Fibroblast of gingiva (primary cell): ENCODE data around the gene FBLN1.
A peak's percentile ranks its signal among the peaks of the same experiment; 100 is the strongest.

Experiments used
- DNase-seq: peaks from one replicate; pipeline ENCODE4 v3.0.0-alpha.2; 2011; ENCODE audit warnings: low read depth

Gene FBLN1

GRCh38 chr22:45640941-45641621 is 138.4 kb downstream of the FBLN1 start:
- no peak for DNase-seq

- DNase-seq = no peak
Observed at GRCh38 chr22:45642986-45643385, 140.3 kb downstream of the FBLN1 start.

GRCh38 chr22:45644714-45645113 is 142.0 kb downstream of the FBLN1 start:
- no peak for DNase-seq

GRCh38 chr22:45645150-45645525 is 142.5 kb downstream of the FBLN1 start:
- no peak for DNase-seq

GRCh38 chr22:45645526-45646414 is 143.1 kb downstream of the FBLN1 start:
- peak; percentile 26 for DNase-seq

- DNase-seq = no peak
Observed at GRCh38 chr22:45647532-45648225, 145.0 kb downstream of the FBLN1 start.

- DNase-seq = no peak
Observed at GRCh38 chr22:45648301-45649117, 145.8 kb downstream of the FBLN1 start.

- no peak for DNase-seq
Observed at GRCh38 chr22:45649809-45650208, 147.1 kb downstream of the FBLN1 start.

GRCh38 chr22:45650721-45651120 is 148.0 kb downstream of the FBLN1 start:
- no peak for DNase-seq
